ENCODE results near the gene CETP. TPM values are rescaled to one million over a fixed set of nuclear protein-coding genes. Genes with fewer than 3 reads are reported as not detected.

Gene CETP
- total RNA-seq, 1 donor from 2014 or later: 0.13 TPM

- no peaks in the 10 kb centered on the region for H3K9me3 Mint-ChIP-seq
- H3K27me3 Mint-ChIP-seq (ENCODE audit: low read depth): peaks cover 6% of the 10 kb centered on the region
- no peak overlapping the region for H3K4me3 Mint-ChIP-seq
- no peak for DNase-seq (ENCODE audit: low spot score in 2 of 2, unreplicated experiment in 2 of 2)
- H3K27ac Mint-ChIP-seq: no peak overlapping the region
- no peak for TF ChIP-seq CTCF (IDR thresholded peaks at IDR 0.05; ENCODE audit: unreplicated experiment)
- no peaks in the 10 kb centered on the region for H3K36me3 Mint-ChIP-seq
- no peaks in the 10 kb centered on the region for H3K4me1 Mint-ChIP-seq
Observed at GRCh38 chr16:57013902-57014301, 52.2 kb downstream of the CETP start.

- Mint-ChIP-seq H3K4me3 (no peak overlapping the region), H3K27ac (no peak overlapping the region), H3K4me1 (no peaks in the 10 kb centered on the region), H3K27me3 (ENCODE audit: low read depth) (peaks cover 24% of the 10 kb centered on the region), H3K36me3 (no peaks in the 10 kb centered on the region), H3K9me3 (no peaks in the 10 kb centered on the region)
- no peak for DNase-seq (ENCODE audit: low spot score in 2 of 2, unreplicated experiment in 2 of 2)
- TF ChIP-seq CTCF (IDR thresholded peaks at IDR 0.05; ENCODE audit: unreplicated experiment): no peak
Observed at GRCh38 chr16:57016301-57016700, 54.6 kb downstream of the CETP start.

GRCh38 chr16:57016831-57017230 lies 55.1 kb downstream of the CETP start:
- TF ChIP-seq CTCF (IDR thresholded peaks at IDR 0.05; ENCODE audit: unreplicated experiment): no peak
- Mint-ChIP-seq H3K36me3 (no peaks in the 10 kb centered on the region), H3K27me3 (ENCODE audit: low read depth) (peaks cover 25% of the 10 kb centered on the region), H3K4me1 (no peaks in the 10 kb centered on the region), H3K9me3 (no peaks in the 10 kb centered on the region), H3K4me3 (no peak overlapping the region), H3K27ac (no peak overlapping the region)
- DNase-seq (ENCODE audit: low spot score in 2 of 2, unreplicated experiment in 2 of 2): no peak

- no peaks in the 10 kb centered on the region for H3K9me3 Mint-ChIP-seq
Observed at GRCh38 chr16:57017251-57017650, 55.5 kb downstream of the CETP start.

GRCh38 chr16:57019746-57020145 lies 58.0 kb downstream of the CETP start:
- H3K36me3 Mint-ChIP-seq: no peaks in the 10 kb centered on the region
- peaks cover 31% of the 10 kb centered on the region for H3K27me3 Mint-ChIP-seq (ENCODE audit: low read depth)
- no peak for TF ChIP-seq CTCF (IDR thresholded peaks at IDR 0.05; ENCODE audit: unreplicated experiment)
- H3K4me3 Mint-ChIP-seq: no peak overlapping the region
- no peak overlapping the region for H3K27ac Mint-ChIP-seq
- no peaks in the 10 kb centered on the region for H3K4me1 Mint-ChIP-seq
- no peaks in the 10 kb centered on the region for H3K9me3 Mint-ChIP-seq
- DNase-seq (ENCODE audit: low spot score in 2 of 2, unreplicated experiment in 2 of 2): no peak

More at GRCh38 chr16:57017251-57017650, 55.5 kb downstream of the CETP start:
- Mint-ChIP-seq H3K4me1 (no peaks in the 10 kb centered on the region), H3K4me3 (no peak overlapping the region), H3K27ac (no peak overlapping the region), H3K36me3 (no peaks in the 10 kb centered on the region), H3K27me3 (ENCODE audit: low read depth) (peaks cover 25% of the 10 kb centered on the region)
- TF ChIP-seq CTCF (IDR thresholded peaks at IDR 0.05; ENCODE audit: unreplicated experiment): no peak
- DNase-seq (ENCODE audit: low spot score in 2 of 2, unreplicated experiment in 2 of 2): no peak

- Mint-ChIP-seq H3K4me1 (no peaks in the 10 kb centered on the region), H3K9me3 (no peaks in the 10 kb centered on the region), H3K27me3 (ENCODE audit: low read depth) (peaks cover 31% of the 10 kb centered on the region), H3K36me3 (no peaks in the 10 kb centered on the region), H3K27ac (no peak overlapping the region), H3K4me3 (no peak overlapping the region)
- no peak for TF ChIP-seq CTCF (IDR thresholded peaks at IDR 0.05; ENCODE audit: unreplicated experiment)
- no peak for DNase-seq (ENCODE audit: low spot score in 2 of 2, unreplicated experiment in 2 of 2)
Observed at GRCh38 chr16:57020651-57021050, 58.9 kb downstream of the CETP start.
